ENCODE results near the gene MRPS5. TPM values are rescaled to one million over a fixed set of nuclear protein-coding genes. Genes with fewer than 3 reads are reported as not detected.
"Not testable (repeated sequence)": the region's sequence is repeated elsewhere in the genome, so short reads cannot be mapped to it uniquely, and the experiment has no call there.

MRPS5 gene
- polyA plus RNA-seq (2013, experiment 1 of 2; ENCODE audit: insufficient read length): 50.1 TPM
- polyA plus RNA-seq (2013, experiment 2 of 2; ENCODE audit: insufficient read length): 49.9 TPM

GRCh38 chr2:95121407-95122196 is at the start of gene MRPS5:
MRPS5 (minus strand) TSS chr2:95121808; CDS start chr2:95121791, 17 bp downstream.
- DNase-seq: peak; percentile 68

GRCh38 chr2:95166065-95166763 is 44.6 kb upstream of the MRPS5 start:
- DNase-seq: no peak

- DNase-seq: peak; percentile 98
Observed at GRCh38 chr2:95165371-95166064, 43.9 kb upstream of the MRPS5 start, which contains the start of gene ZNF2. ZNF2 (plus strand) TSS chr2:95165809; CDS start chr2:95176227, 10,418 bp downstream.

GRCh38 chr2:95165030-95165370 is 43.4 kb upstream of the MRPS5 start:
- no peak for DNase-seq

- DNase-seq: peak; percentile 81
Observed at GRCh38 chr2:95159690-95160449, 38.3 kb upstream of the MRPS5 start, which contains the start of gene ZNF514. ZNF514 (minus strand) TSS chr2:95159848; CDS start chr2:95153253, 6,595 bp downstream.

- DNase-seq: peak; percentile 42
Observed at GRCh38 chr2:95158891-95159619, 37.4 kb upstream of the MRPS5 start.

- no peak for DNase-seq
Observed at GRCh38 chr2:95158441-95158840, 36.8 kb upstream of the MRPS5 start.

GRCh38 chr2:95149397-95149984 is 27.9 kb upstream of the MRPS5 start:
- DNase-seq: no peak

- no peak for DNase-seq
Observed at GRCh38 chr2:95143838-95144237, 22.2 kb upstream of the MRPS5 start.

GRCh38 chr2:95138702-95139101 is 17.1 kb upstream of the MRPS5 start:
- DNase-seq: no peak

- DNase-seq: no peak
Observed at GRCh38 chr2:95122197-95122551, 566 bp upstream of the MRPS5 start.

GRCh38 chr2:95121093-95121406 is 558 bp downstream of the MRPS5 start:
- DNase-seq: no peak

GRCh38 chr2:95115418-95115817 is 6.2 kb downstream of the MRPS5 start:
- DNase-seq: peak; percentile 46

GRCh38 chr2:95113464-95113863 is 8.1 kb downstream of the MRPS5 start:
- DNase-seq: no peak

GRCh38 chr2:95110395-95110794 is 11.2 kb downstream of the MRPS5 start:
- no peak for DNase-seq

GRCh38 chr2:95109260-95109659 is 12.3 kb downstream of the MRPS5 start:
- DNase-seq: no peak

- no peak for DNase-seq
Observed at GRCh38 chr2:95106081-95106480, 15.5 kb downstream of the MRPS5 start.

- DNase-seq: no peak
Observed at GRCh38 chr2:95104606-95105005, 17.0 kb downstream of the MRPS5 start.

GRCh38 chr2:95099910-95100309 is 21.7 kb downstream of the MRPS5 start:
- DNase-seq: no peak

GRCh38 chr2:95098273-95098672 is 23.3 kb downstream of the MRPS5 start:
- DNase-seq: not testable (repeated sequence)

- no peak for DNase-seq
Observed at GRCh38 chr2:95091885-95092555, 29.6 kb downstream of the MRPS5 start.

Measured in fibroblast of skin of abdomen (primary cell).